Activated naive CD8-positive, alpha-beta T cell treated with anti-CD3 and anti-CD28 coated beads, Interleukin-2, amount 50 U/mL, for 24 hours (primary cell): ENCODE measurements around the gene SEC63.
"Not testable (repeated sequence)": the region's sequence is repeated elsewhere in the genome, so short reads cannot be mapped to it uniquely, and the experiment has no call there.

Experiments
- ATAC-seq: fragments of 150-1000 bp; cut with Tn5 transposase; one replicate; pipeline ENCODE4 v1.10.0; 2021
- DNase-seq: peaks from one replicate; pipeline ENCODE4 v3.0.0; 2021
- H3K27ac Mint-ChIP-seq: one replicate; pipeline ENCODE4 v1.8.0; 2021; ENCODE audit warnings: mild to moderate bottlenecking, mixed read lengths
- H3K27me3 Mint-ChIP-seq: one replicate; pipeline ENCODE4 v1.8.0; 2021; ENCODE audit warnings: mixed read lengths
- H3K36me3 Mint-ChIP-seq: one replicate; pipeline ENCODE4 v1.8.0; 2021; ENCODE audit warnings: low read depth, mixed read lengths
- H3K4me1 Mint-ChIP-seq: one replicate; pipeline ENCODE4 v1.8.0; 2021; ENCODE audit warnings: mixed read lengths
- H3K4me3 Mint-ChIP-seq: one replicate; pipeline ENCODE4 v1.8.0; 2021; ENCODE audit warnings: mild to moderate bottlenecking, moderate library complexity, mixed read lengths
- H3K9me3 Mint-ChIP-seq: one replicate; pipeline ENCODE4 v1.8.0; 2021; ENCODE audit warnings: mixed read lengths

SEC63 gene

DNA sequence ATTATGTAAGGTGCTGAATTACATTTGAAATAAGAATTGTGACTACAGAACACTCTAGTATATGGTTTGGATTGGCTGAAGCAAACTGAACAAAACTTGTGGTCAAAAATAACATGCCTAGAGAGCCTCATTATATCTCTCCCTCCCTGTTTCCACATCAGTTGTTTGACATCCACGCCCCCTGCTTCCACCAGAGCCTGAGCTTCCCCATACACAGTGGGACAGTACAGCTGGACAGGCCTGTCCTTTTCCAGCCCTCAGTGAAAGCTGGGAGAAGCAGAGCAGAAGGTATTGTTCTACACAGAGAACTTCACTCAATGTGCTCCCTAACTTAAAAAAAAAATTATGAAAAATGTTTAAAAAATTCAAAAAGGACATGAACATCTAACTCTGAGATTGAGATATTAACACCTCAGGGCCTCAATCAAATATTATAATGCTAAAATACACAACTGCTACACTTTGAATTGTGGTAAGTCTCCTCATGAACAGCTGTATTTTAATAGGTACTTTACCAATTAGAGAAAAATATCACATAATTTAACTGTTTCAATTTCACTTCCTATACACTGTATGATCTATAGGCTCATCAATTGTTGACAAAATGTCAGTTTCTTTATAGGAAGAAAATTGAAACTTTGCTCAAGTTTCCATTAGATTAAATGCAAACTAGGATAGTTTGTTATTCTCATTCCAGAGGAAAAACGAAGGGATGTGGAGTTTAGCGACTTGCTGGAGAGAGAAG is 89.0 kb downstream of the SEC63 start:
- DNase-seq (no peak), ATAC-seq (no peak)
- no peak overlapping the region for H3K4me3 Mint-ChIP-seq
- H3K27me3 Mint-ChIP-seq, result no peaks in the 10 kb centered on the region
- H3K27ac Mint-ChIP-seq, result peak overlapping the region; percentile 61
- peaks cover 34% of the 10 kb centered on the region for H3K4me1 Mint-ChIP-seq
- H3K36me3 Mint-ChIP-seq, result peaks cover 21% of the 10 kb centered on the region
- no peaks in the 10 kb centered on the region for H3K9me3 Mint-ChIP-seq

DNA sequence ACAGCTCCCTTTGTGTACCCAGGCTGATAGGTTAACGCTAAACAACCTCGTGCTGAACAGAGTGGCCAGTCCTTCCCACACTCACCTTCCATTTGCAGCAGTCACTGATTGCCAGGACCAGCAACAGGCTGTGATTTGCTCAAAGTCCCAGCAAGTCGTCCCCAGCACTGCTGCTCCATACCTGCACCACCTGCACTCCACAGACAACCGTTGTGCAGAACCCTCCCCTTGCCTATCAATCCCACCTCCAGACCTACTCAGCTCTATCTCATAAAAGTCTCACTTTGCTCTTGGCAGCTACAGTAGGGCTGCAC is 90.7 kb downstream of the SEC63 start:
- Mint-ChIP-seq H3K27me3 (peaks cover 2% of the 10 kb centered on the region), H3K4me1 (peaks cover 34% of the 10 kb centered on the region), H3K36me3 (peaks cover 21% of the 10 kb centered on the region), H3K9me3 (no peaks in the 10 kb centered on the region), H3K27ac (no peak overlapping the region), H3K4me3 (no peak overlapping the region)
- ATAC-seq, result no peak
- DNase-seq, result no peak

DNA sequence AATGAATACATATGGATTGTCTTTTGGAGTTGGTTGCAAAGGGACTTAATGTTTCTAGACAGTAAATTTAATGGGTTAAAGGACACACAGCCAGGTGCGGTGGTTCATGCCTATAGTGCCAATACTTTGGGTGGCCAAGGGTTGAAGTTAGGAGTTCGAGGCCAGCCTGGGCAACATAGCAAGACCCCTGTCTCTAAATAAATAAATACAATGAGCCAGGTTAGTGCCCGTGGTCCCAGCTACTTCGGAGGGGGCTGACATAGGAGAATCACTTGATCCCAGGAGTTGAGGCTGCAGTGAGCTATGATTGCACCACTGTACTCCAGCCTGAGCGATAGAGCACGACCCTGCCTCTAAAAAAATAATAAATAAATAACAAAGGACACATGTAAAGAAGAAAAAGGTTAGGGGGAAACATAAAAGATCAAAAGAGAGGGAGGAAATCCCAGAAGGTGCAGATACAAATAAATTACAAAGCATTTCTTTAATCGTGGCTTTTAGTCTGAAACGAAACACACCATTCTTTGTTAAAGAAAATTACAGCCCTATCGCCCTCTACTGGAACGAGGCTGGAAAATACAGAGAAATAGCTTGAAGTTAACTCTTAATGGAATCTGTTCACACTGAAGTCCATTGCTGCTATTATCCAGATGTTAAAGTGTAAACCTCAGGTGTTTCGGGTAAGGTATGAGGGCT is 91.3 kb downstream of the SEC63 start:
- Mint-ChIP-seq H3K4me3 (no peak overlapping the region), H3K27me3 (peaks cover 2% of the 10 kb centered on the region), H3K27ac (no peak overlapping the region), H3K36me3 (peaks cover 21% of the 10 kb centered on the region), H3K9me3 (no peaks in the 10 kb centered on the region), H3K4me1 (peaks cover 34% of the 10 kb centered on the region)
- no peak for ATAC-seq
- no peak for DNase-seq

DNA sequence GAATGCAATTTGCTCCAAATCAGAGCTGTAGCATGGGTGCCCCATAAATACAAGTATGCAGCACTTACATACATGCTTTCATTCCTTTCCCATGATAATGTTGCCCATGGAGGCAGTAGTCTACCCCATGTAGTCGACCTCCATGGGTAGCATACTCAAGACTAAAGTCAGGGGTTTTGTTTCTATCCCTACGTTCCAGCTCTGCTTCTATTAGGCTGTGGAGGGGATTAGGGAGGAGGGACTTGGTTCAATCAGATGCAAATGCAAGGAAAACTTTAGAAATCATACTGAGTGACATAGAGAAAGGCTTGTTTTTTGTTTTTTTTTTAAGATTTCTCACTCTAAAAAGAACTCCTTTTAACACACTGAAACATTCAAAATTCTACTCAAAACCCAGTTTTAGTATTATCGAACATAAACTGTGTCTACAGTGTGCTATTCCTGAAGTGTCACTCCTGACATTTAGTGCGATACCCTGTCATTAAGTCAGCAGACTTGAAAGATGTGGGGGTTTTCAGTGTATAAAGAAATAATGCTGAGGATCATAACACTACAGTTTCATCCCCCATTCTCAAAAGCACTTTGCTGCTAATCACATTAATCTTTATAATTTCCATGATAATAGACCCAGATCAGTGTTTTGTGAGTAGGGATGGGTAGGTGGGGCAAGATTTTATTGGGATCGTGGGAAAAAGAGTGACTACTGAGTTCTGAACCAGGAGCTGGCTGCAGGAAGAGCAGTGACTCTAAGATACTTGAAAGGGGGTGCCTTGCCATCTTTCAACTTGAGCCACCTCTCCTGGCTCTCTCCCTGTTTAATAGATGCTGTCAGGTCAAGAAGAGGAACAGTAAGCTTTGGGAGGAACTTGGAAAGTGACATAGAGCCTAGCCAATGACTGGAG is 93.5 kb downstream of the SEC63 start:
- no peak overlapping the region for H3K4me3 Mint-ChIP-seq
- DNase-seq (no peak), ATAC-seq (no peak)
- H3K27ac Mint-ChIP-seq, result no peak overlapping the region
- peaks cover 2% of the 10 kb centered on the region for H3K36me3 Mint-ChIP-seq
- H3K27me3 Mint-ChIP-seq, result peaks cover 2% of the 10 kb centered on the region
- H3K9me3 Mint-ChIP-seq, result no peaks in the 10 kb centered on the region
- H3K4me1 Mint-ChIP-seq, result peaks cover 12% of the 10 kb centered on the region

DNA sequence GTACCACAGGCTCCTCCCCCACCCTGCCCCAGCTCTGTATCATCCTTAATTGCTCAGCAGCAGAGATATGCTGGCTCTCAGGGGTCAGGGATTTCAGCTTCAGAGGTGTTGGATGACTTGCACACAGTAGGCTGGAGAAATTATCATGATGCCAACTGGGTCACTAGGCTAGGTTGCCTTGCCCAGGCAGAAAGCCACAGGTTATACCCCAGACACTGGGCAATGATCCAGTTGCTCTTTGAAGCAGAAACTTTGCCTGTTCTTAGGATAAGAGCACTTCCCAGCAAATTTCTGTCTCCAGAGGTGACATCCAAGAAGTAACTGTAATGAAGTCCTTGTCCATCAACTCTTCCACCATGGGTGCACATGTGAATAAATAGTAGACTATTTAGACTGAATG is 95.6 kb downstream of the SEC63 start:
- Mint-ChIP-seq H3K36me3 (no peaks in the 10 kb centered on the region), H3K4me1 (peaks cover 4% of the 10 kb centered on the region), H3K27ac (no peak overlapping the region), H3K27me3 (peaks cover 2% of the 10 kb centered on the region), H3K4me3 (no peak overlapping the region), H3K9me3 (no peaks in the 10 kb centered on the region)
- no peak for ATAC-seq
- no peak for DNase-seq

DNA sequence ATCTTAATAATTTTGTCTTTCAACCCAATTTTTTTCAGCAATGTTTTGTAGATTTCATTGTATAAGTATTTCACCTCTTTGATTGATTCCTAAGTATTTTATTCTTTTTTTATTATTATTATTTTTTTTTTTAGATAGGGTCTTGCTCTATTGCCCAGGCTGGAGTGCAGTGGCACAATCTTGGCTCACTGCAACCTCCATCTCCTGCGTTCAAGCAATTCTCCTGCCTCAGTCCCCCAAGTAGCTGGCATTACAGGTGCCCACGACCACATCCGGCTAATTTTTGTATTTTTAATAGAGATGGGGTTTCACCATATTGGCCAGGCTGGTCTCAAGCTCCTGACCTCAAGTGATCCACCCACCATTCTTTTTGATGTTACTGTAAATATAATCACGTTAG is 97.0 kb downstream of the SEC63 start:
- not testable (repeated sequence) for DNase-seq, H3K36me3 Mint-ChIP-seq, H3K4me1 Mint-ChIP-seq, ATAC-seq, H3K9me3 Mint-ChIP-seq, H3K4me3 Mint-ChIP-seq, H3K27me3 Mint-ChIP-seq, H3K27ac Mint-ChIP-seq

DNA sequence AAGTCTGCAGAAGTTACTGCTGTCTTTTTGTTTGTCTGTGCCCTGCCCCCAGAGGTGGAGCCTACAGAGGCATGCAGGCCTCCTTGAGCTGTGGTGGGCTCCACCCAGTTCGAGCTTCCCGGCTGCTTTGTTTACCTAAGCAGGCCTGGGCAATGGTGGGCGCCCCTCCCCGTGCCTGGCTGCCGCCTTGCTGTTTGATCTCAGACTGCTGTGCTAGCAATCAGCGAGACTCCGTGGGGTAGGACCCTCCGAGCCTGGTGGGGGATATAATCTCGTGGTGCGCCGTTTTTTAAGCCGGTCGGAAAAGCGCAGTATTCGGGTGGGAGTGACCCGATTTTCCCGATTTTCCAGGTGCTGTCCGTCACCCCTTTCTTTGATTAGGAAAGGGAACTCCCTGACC is 97.9 kb downstream of the SEC63 start:
- ATAC-seq, result not testable (repeated sequence)

DNA sequence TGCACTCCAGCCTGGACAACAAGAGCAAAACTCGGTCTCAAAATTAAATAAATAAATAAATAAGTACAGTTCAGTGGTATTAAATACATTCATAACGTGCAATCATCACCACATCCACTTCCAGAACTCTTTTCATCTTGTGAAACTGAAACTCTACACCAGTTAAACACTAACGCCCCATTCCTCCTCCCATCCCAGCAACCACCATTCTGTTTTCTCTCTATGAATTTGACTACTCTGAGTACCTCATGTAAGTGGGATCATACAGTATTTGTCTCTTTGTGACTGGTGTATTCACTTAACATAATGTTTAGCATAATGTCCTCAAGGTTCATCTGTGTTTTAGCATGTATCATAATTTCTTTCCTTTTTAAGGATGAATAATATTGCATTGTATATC is 104.8 kb downstream of the SEC63 start:
- no peak overlapping the region for H3K4me3 Mint-ChIP-seq
- H3K36me3 Mint-ChIP-seq, result no peaks in the 10 kb centered on the region
- H3K9me3 Mint-ChIP-seq, result no peaks in the 10 kb centered on the region
- H3K4me1 Mint-ChIP-seq, result peaks cover 8% of the 10 kb centered on the region
- no peaks in the 10 kb centered on the region for H3K27me3 Mint-ChIP-seq
- no peak overlapping the region for H3K27ac Mint-ChIP-seq
- no peak for DNase-seq
- peak; percentile 33 for ATAC-seq

More for the DNA sequence above, 97.9 kb downstream of the SEC63 start:
- DNase-seq, H3K9me3 Mint-ChIP-seq, H3K4me3 Mint-ChIP-seq, H3K27ac Mint-ChIP-seq, H3K27me3 Mint-ChIP-seq, H3K36me3 Mint-ChIP-seq, H3K4me1 Mint-ChIP-seq: not testable (repeated sequence)

DNA sequence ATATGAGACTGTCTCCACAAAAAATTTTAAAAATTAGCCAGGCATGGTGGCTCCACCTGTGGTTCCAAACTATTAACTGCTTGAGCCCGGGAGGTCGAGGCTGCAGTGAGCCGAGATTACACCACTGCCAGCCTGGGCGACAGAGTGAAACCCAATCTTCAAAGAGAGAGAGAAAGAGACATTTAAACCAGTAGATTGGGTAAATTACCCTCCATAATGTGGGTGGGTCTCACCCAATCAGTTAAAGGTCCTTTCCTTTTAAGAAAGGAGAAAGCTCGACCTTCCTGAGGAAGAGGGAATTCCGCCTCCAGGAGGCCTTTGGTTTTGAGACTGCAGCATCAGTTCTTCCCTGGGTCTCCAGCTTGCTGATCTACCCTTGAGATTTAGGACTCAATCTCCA is 108.7 kb downstream of the SEC63 start:
- H3K9me3 Mint-ChIP-seq, result no peaks in the 10 kb centered on the region
- H3K27ac Mint-ChIP-seq, result no peak overlapping the region
- no peak overlapping the region for H3K4me3 Mint-ChIP-seq
- DNase-seq, result no peak
- no peak for ATAC-seq
- peaks cover 18% of the 10 kb centered on the region for H3K4me1 Mint-ChIP-seq
- no peaks in the 10 kb centered on the region for H3K36me3 Mint-ChIP-seq
- no peaks in the 10 kb centered on the region for H3K27me3 Mint-ChIP-seq

DNA sequence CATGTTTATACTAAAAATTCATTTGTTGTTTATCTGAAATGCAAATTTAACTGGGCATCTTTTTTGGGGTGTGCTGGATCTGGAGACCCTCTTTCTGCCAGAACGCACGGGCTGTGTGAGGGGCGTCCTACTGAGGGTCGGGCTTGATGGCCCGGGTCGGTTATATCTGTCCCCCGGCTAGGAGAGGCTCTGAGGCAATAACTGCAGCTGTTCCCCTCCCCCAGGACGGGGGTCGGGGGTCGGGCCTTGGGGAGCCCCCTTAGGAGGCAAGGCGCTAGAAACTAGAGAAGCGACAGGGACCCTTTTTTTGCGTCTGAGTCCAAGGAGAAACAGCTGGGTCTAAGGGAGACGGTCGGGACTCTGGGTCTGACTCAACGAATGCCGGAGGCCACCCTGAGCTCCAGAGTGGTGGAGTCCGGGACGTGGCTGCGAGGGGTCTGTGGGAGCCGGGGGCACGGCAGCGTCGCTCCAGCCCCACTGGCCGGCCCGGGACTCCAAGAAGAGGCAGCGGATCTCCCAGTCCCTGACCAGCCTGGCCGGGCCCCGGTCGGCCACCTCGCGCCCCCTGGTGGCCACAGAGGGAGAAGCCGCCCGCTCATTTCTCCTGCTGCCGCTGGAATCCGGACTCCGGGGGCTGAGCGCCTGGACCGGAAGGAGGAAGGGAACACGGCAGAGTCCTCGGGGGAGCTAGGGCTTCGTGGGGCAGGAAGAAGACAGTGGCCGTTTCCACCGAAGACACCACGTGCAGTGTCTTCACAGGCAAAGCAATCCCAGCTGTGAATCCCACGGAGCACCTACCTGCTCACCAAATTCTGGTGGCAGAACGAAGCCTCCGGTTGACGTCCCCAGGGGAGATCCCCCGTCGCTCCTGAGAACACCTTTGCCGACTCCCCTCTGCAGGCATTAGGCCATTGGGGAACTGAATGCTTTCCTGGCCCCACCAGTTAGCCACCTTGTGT is 109.9 kb downstream of the SEC63 start:
- Mint-ChIP-seq H3K27ac (peak overlapping the region; percentile 47), H3K4me1 (peaks cover 27% of the 10 kb centered on the region), H3K9me3 (no peaks in the 10 kb centered on the region), H3K27me3 (no peaks in the 10 kb centered on the region), H3K36me3 (no peaks in the 10 kb centered on the region), H3K4me3 (peak overlapping the region; percentile 74)
- DNase-seq, result peak; percentile 92
- peak; percentile 89 for ATAC-seq

DNA sequence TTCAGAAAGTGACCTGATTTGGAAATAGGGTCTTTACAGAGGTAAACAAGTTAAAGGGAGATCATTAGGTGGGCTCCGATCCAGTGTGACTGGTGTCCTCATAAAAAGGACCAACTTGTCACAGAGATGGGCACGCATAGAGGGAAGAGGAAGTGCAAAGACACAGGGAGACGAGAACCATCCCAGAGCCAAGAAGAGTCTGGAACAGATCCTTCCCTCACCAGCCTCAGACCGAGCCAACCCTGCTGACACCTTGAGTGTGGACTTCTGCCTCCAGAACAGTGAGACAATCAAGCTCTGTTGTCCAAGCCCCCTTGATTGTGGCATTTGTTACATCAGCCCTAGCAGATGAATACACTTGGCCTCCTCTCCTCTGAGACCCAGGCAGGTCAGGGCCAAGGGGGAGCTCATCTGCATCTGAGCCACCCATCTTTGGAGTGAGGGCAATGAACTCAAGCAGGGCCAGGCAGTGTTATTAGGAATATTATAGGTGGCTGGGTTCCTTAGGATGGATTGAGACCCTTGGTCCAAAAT is 111.7 kb downstream of the SEC63 start:
- no peak for ATAC-seq
- DNase-seq, result no peak
- H3K27ac Mint-ChIP-seq, result no peak overlapping the region
- no peaks in the 10 kb centered on the region for H3K36me3 Mint-ChIP-seq
- peaks cover 30% of the 10 kb centered on the region for H3K4me1 Mint-ChIP-seq
- H3K4me3 Mint-ChIP-seq, result no peak overlapping the region
- no peaks in the 10 kb centered on the region for H3K27me3 Mint-ChIP-seq
- H3K9me3 Mint-ChIP-seq, result no peaks in the 10 kb centered on the region

DNA sequence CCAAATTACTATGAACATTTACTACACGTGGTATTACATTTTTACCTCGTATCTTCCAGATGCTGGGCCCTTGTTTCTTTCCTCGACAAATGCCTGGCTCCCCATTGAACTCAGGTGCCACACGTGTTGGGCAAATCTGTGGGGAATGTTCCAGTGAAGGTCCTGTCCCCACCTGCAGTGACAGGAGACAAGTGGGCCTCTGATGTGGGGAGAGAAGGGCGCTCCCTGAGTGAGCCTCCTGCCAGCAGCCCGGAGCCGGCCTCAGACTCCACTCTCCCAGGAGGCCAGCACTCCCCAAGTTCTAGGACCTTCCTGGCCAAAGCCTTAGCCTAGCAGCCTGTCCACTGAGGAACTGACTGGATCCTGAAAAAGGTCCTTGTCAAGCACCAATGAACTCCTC is 112.2 kb downstream of the SEC63 start:
- peaks cover 30% of the 10 kb centered on the region for H3K4me1 Mint-ChIP-seq
- no peaks in the 10 kb centered on the region for H3K36me3 Mint-ChIP-seq
- no peak for ATAC-seq
- H3K9me3 Mint-ChIP-seq, result no peaks in the 10 kb centered on the region
- H3K27me3 Mint-ChIP-seq, result no peaks in the 10 kb centered on the region
- DNase-seq, result no peak
- H3K4me3 Mint-ChIP-seq, result no peak overlapping the region
- H3K27ac Mint-ChIP-seq, result no peak overlapping the region

DNA sequence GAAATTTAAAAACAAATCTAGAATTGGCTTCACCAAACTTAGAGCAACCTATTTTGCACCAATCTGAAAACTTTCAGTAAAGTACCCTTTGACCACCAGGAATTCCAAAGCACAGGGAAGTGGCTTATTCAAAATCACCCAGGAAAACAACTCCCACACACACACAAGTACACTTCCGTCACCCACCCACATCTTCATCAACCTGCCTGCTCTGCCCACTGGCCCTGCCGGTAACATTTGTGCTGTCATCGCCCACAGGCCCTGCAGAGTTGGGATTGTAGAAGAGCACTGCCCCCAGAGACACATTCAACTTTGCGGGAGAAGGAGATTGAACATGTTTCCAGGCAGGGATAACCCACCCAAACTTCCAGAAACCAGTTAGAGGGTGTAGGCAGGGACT is 114.6 kb downstream of the SEC63 start:
- H3K4me3 Mint-ChIP-seq, result no peak overlapping the region
- DNase-seq (no peak), ATAC-seq (no peak)
- H3K36me3 Mint-ChIP-seq, result no peaks in the 10 kb centered on the region
- peak overlapping the region; percentile 6 for H3K27ac Mint-ChIP-seq
- H3K4me1 Mint-ChIP-seq, result peaks cover 26% of the 10 kb centered on the region
- H3K9me3 Mint-ChIP-seq, result no peaks in the 10 kb centered on the region
- no peaks in the 10 kb centered on the region for H3K27me3 Mint-ChIP-seq

DNA sequence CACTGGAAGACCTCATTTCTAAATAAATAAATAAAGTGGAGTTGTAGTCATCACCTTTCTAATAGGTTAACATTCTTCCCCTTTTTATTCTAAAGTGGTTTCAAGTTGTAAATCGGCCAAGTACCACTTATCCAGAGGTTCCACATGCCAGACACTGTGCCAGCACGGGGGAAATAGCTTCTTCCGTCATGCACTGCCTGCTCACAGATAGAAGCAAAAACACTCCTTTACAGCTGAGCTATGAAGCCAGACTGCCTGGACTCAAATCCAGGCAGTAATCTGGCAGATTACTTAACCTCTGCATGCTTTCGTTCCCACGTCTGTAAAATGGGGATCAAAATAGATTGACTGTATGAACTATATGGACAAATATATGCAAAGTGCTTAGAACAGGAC is 116.7 kb downstream of the SEC63 start:
- Mint-ChIP-seq H3K9me3 (no peaks in the 10 kb centered on the region), H3K4me3 (no peak overlapping the region), H3K36me3 (no peaks in the 10 kb centered on the region), H3K27me3 (no peaks in the 10 kb centered on the region), H3K4me1 (peaks cover 14% of the 10 kb centered on the region), H3K27ac (no peak overlapping the region)
- DNase-seq, result no peak
- no peak for ATAC-seq
